GM19397 (cell line): ENCODE results near the gene LAMA5.

ENCODE experiments used
- ATAC-seq: cut with Tn5 transposase; IDR thresholded peaks from one replicate; pipeline ENCODE4 v1.9.1; 2021; ENCODE audit warnings: mild to moderate bottlenecking, moderate library complexity; ENCODE audit not compliant: unreplicated experiment

The LAMA5 gene

GRCh38 chr20:62291251-62292066 lies 75.7 kb downstream of the LAMA5 start:
- ATAC-seq = no peak

GRCh38 chr20:62289898-62290297 lies 77.2 kb downstream of the LAMA5 start:
- no peak for ATAC-seq

GRCh38 chr20:62289131-62289530 lies 78.0 kb downstream of the LAMA5 start:
- no peak for ATAC-seq

GRCh38 chr20:62288535-62289105 lies 78.5 kb downstream of the LAMA5 start:
- no peak for ATAC-seq

- no peak for ATAC-seq
These were observed 79.2 kb downstream of the LAMA5 start for GRCh38 chr20:62287759-62288534.

GRCh38 chr20:62287129-62287528 lies 80.0 kb downstream of the LAMA5 start:
- no peak for ATAC-seq

GRCh38 chr20:62286493-62287064 lies 80.5 kb downstream of the LAMA5 start:
- ATAC-seq = no peak

GRCh38 chr20:62285722-62286121 lies 81.4 kb downstream of the LAMA5 start:
- no peak for ATAC-seq

GRCh38 chr20:62285151-62285550 lies 82.0 kb downstream of the LAMA5 start:
- no peak for ATAC-seq

- no peak for ATAC-seq
These were observed 82.7 kb downstream of the LAMA5 start for GRCh38 chr20:62284448-62284847.

- ATAC-seq = no peak
These were observed 84.1 kb downstream of the LAMA5 start for GRCh38 chr20:62282877-62283503.

- no peak for ATAC-seq
These were observed 85.0 kb downstream of the LAMA5 start for GRCh38 chr20:62282103-62282502.

- ATAC-seq = no peak
These were observed 85.8 kb downstream of the LAMA5 start for GRCh38 chr20:62281161-62281933.

GRCh38 chr20:62280303-62280702 lies 86.8 kb downstream of the LAMA5 start:
- no peak for ATAC-seq

- ATAC-seq = no peak
These were observed 89.9 kb downstream of the LAMA5 start for GRCh38 chr20:62277253-62277652.

- ATAC-seq = no peak
These were observed 90.7 kb downstream of the LAMA5 start for GRCh38 chr20:62276439-62276838.

GRCh38 chr20:62275219-62275618 lies 91.9 kb downstream of the LAMA5 start:
- ATAC-seq = no peak

- ATAC-seq = no peak
These were observed 92.7 kb downstream of the LAMA5 start for GRCh38 chr20:62274332-62274950.

- ATAC-seq = no peak
These were observed 93.7 kb downstream of the LAMA5 start for GRCh38 chr20:62273416-62273815.

GRCh38 chr20:62272200-62272599 lies 94.9 kb downstream of the LAMA5 start:
- ATAC-seq = no peak
